H9 (cell line): Measurements from ENCODE around the gene GRHL3. TPM values are rescaled to one million over a fixed set of nuclear protein-coding genes. Genes with fewer than 3 reads are reported as not detected.

Source experiments
- DNase-seq: peaks from one replicate; pipeline ENCODE4 v3.0.0-alpha.2; 2017
- H2AFZ ChIP-seq: one replicate; pipeline ENCODE4 v1.6.1; 2013; ENCODE audit warnings: mild to moderate bottlenecking, low read length, control low read depth, moderate library complexity
- H2AK5ac ChIP-seq: 2 replicates; pipeline ENCODE4 v1.6.1; 2013; ENCODE audit warnings: low read length, control low read depth, mixed read lengths; ENCODE audit not compliant: insufficient read length
- H2BK120ac ChIP-seq: one replicate; pipeline ENCODE4 v1.6.1; 2013; ENCODE audit warnings: low read depth, mild to moderate bottlenecking, low read length, control low read depth, inconsistent platforms; ENCODE audit not compliant: poor library complexity, severe bottlenecking
- H2BK12ac ChIP-seq: 2 replicates; pipeline ENCODE4 v1.6.1; 2013; ENCODE audit warnings: low read length, control low read depth, mixed read lengths, low read depth; ENCODE audit not compliant: insufficient read length
- H2BK15ac ChIP-seq: 2 replicates; pipeline ENCODE4 v1.6.1; 2013; ENCODE audit warnings: low read depth, low read length, control low read depth
- H2BK20ac ChIP-seq: one replicate; pipeline ENCODE4 v1.6.1; 2013; ENCODE audit warnings: low read depth, mild to moderate bottlenecking, low read length, control low read depth, inconsistent platforms; ENCODE audit not compliant: poor library complexity, severe bottlenecking
- H2BK5ac ChIP-seq: 2 replicates; pipeline ENCODE4 v1.6.1; 2013; ENCODE audit warnings: low read length, control low read depth, mixed read lengths; ENCODE audit not compliant: insufficient read length
- H3K14ac ChIP-seq: 2 replicates; pipeline ENCODE4 v1.6.1; 2013; ENCODE audit warnings: low read length, control low read depth; ENCODE audit not compliant: insufficient read depth
- H3K18ac ChIP-seq: 2 replicates; pipeline ENCODE4 v1.6.1; 2013; ENCODE audit warnings: low read depth, mild to moderate bottlenecking, mixed read lengths, low read length, control low read depth; ENCODE audit not compliant: insufficient read length
- H3K23ac ChIP-seq: 2 replicates; pipeline ENCODE4 v1.6.1; 2013; ENCODE audit warnings: low read length, control low read depth, mixed read lengths, low read depth; ENCODE audit not compliant: insufficient read length
- H3K23me2 ChIP-seq: 2 replicates; pipeline ENCODE4 v1.6.1; 2013; ENCODE audit warnings: low read depth, mild to moderate bottlenecking, mixed read lengths, low read length, control low read depth; ENCODE audit not compliant: insufficient read length, poor library complexity, severe bottlenecking
- H3K27ac ChIP-seq: 2 replicates; pipeline ENCODE4 v1.5.1; 2013; ENCODE audit warnings: low read length, control low read depth, mixed read lengths, low read depth; ENCODE audit not compliant: insufficient read length
- H3K27me3 ChIP-seq: 2 replicates; pipeline ENCODE4 v1.6.1; 2013; ENCODE audit warnings: low read length, control low read depth, inconsistent platforms; ENCODE audit not compliant: insufficient read depth
- H3K4ac ChIP-seq: 2 replicates; pipeline ENCODE4 v1.6.1; 2013; ENCODE audit warnings: low read depth, mild to moderate bottlenecking, control low read depth, inconsistent platforms, low read length, moderate library complexity
- H3K4me1 ChIP-seq: 2 replicates; pipeline ENCODE4 v1.6.1; 2013; ENCODE audit warnings: low read length, control low read depth, inconsistent platforms; ENCODE audit not compliant: insufficient read depth
- H3K4me2 ChIP-seq: 2 replicates; pipeline ENCODE4 v1.6.1; 2013; ENCODE audit warnings: low read length, control low read depth, mixed read lengths; ENCODE audit not compliant: insufficient read length, insufficient read depth
- H3K56ac ChIP-seq: 2 replicates; pipeline ENCODE4 v1.6.1; 2013; ENCODE audit warnings: low read depth, mild to moderate bottlenecking, mixed read lengths, low read length, control low read depth; ENCODE audit not compliant: insufficient read length
- H3K79me1 ChIP-seq: 2 replicates; pipeline ENCODE4 v1.6.1; 2013; ENCODE audit warnings: low read depth, mild to moderate bottlenecking, moderate library complexity, low read length, control low read depth, inconsistent platforms; ENCODE audit not compliant: insufficient read depth, poor library complexity, severe bottlenecking
- H3K79me2 ChIP-seq: 2 replicates; pipeline ENCODE4 v1.6.1; 2013; ENCODE audit warnings: low read length, control low read depth, inconsistent platforms; ENCODE audit not compliant: insufficient read depth
- H3K9ac ChIP-seq: 2 replicates; pipeline ENCODE4 v1.6.1; 2013; ENCODE audit warnings: low read length, control low read depth, mixed read lengths; ENCODE audit not compliant: insufficient read length; ENCODE audit errors: extremely low read depth
- H3K9me3 ChIP-seq: one replicate; pipeline ENCODE4 v1.6.1; 2013; ENCODE audit warnings: low read depth, low read length, inconsistent platforms; ENCODE audit not compliant: control insufficient read depth
- H3T11ph ChIP-seq: one replicate; pipeline ENCODE4 v1.6.1; 2013; ENCODE audit warnings: mild to moderate bottlenecking, low read length, control low read depth, inconsistent platforms
- H4K20me1 ChIP-seq: one replicate; pipeline ENCODE4 v1.6.1; 2013; ENCODE audit not compliant: control insufficient read depth, insufficient read length, insufficient read depth
- H4K5ac ChIP-seq: 2 replicates; pipeline ENCODE4 v1.6.1; 2013; ENCODE audit warnings: low read depth, mild to moderate bottlenecking, mixed read lengths, low read length, control low read depth; ENCODE audit not compliant: insufficient read length
- H4K8ac ChIP-seq: replicated peaks from 2 replicates; pipeline ENCODE4 v1.6.1; 2013; ENCODE audit warnings: low read length, control low read depth, mixed read lengths, low read depth; ENCODE audit not compliant: insufficient read length
- H4K91ac ChIP-seq: 2 replicates; pipeline ENCODE4 v1.6.1; 2013; ENCODE audit warnings: low read depth, mild to moderate bottlenecking, moderate library complexity, mixed read lengths, low read length, control low read depth; ENCODE audit not compliant: insufficient read length
- H3K27ac Mint-ChIP-seq, 3 experiments: 2 replicates in 2 of 3; 3 replicates in 1 of 3; pipeline ENCODE4 v1.8.0; 2020 to 2021; ENCODE audit warnings: mixed read lengths in 3 of 3, mild to moderate bottlenecking in 1 of 3, moderate library complexity in 1 of 3
- H3K27me3 Mint-ChIP-seq: 2 replicates; pipeline ENCODE4 v1.8.0; 2021; ENCODE audit warnings: low read depth, mild to moderate bottlenecking, moderate library complexity, mixed read lengths
- H3K36me3 Mint-ChIP-seq, 3 experiments: 2 replicates in 2 of 3; 3 replicates in 1 of 3; pipeline ENCODE4 v1.8.0; 2020 to 2021; ENCODE audit warnings: low read depth in 3 of 3, mixed read lengths in 3 of 3; ENCODE audit not compliant: insufficient read depth in 1 of 3
- H3K4me1 Mint-ChIP-seq, 2 experiments: 2 replicates each; pipeline ENCODE4 v1.8.0; 2020; ENCODE audit warnings: mixed read lengths in 2 of 2
- H3K4me3 Mint-ChIP-seq, 2 experiments: 2 replicates in 1 of 2; 3 replicates in 1 of 2; pipeline ENCODE4 v1.8.0; 2020 to 2021; ENCODE audit warnings: mild to moderate bottlenecking in 2 of 2, mixed read lengths in 2 of 2, moderate library complexity in 1 of 2
- H3K9me3 Mint-ChIP-seq, 2 experiments: 2 replicates in 1 of 2; 3 replicates in 1 of 2; pipeline ENCODE4 v1.8.0; 2020; ENCODE audit warnings: mild to moderate bottlenecking in 2 of 2, mixed read lengths in 2 of 2, moderate library complexity in 1 of 2
- WGBS: extraction: QIAGEN DNeasy Blood & Tissue Kit; methylation state at CpG from one replicate; pipeline ENCODE4 v1.1.7; 2013; ENCODE audit warnings: missing lambda C conversion rate, low lambda C conversion rate, mixed read lengths; ENCODE audit not compliant: insufficient read length; ENCODE audit errors: extremely low coverage; 5-methylcytosine and 5-hydroxymethylcytosine counted together
- total RNA-seq: library from RNA; stranded (reverse); gene quantifications from 2 replicates; pipeline ENCODE4 v1.2.1, GENCODE V29; 2021
- TF ChIP-seq, protein P1 (sequence below): fragments of 200-600 bp; sonication (generic); conservative IDR thresholded peaks from 3 replicates; pipeline ENCODE4 v1.8.0; 2021; ENCODE audit warnings: antibody characterized with exemption, mild to moderate bottlenecking

The GRHL3 gene
- total RNA-seq, 1 experiment from 2014 or later: 3.5 TPM

DNA sequence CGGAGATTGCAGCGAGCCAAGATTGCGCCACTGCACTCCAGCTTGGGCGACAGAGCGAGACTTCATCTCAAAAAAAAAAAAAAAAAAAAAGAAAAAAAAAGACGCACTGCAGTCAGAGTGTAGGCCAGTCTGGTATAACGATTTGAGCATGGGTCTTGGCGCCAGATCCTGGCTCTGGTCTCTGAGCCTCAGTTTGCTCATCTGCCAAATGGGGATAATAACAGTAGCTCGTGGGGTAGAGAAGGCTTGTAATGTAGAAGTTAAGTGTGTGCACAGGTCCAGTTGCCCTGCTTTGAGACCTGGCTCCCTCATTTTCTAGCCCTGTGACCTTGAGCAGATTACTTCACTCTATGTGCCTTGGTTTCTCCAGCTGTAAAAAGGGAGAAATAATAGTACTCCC, 26.3 kb upstream of the GRHL3 start:
- no peaks in the 10 kb centered on the region for H3K23me2 ChIP-seq
- Mint-ChIP-seq H3K27ac (no peak overlapping the region), H3K36me3 (no peaks in the 10 kb centered on the region), H3K9me3 (no peaks in the 10 kb centered on the region), H3K4me1 (peaks cover 39 to 40% of the 10 kb centered on the region in 2 experiments), H3K27me3 (peaks cover 10% of the 10 kb centered on the region), H3K4me3 (no peak overlapping the region)
- H3K27me3 ChIP-seq: no peaks in the 10 kb centered on the region
- no peak overlapping the region for H2AK5ac ChIP-seq
- no peak for DNase-seq
- H3K27ac ChIP-seq: no peak overlapping the region
- no CpG with 5 or more reads among the region's 9 CpGs for WGBS
- no peak overlapping the region for H3K23ac ChIP-seq
- H4K5ac ChIP-seq: no peak overlapping the region
- no peak overlapping the region for H3K14ac ChIP-seq
- H2BK12ac ChIP-seq: no peak overlapping the region
- H3K56ac ChIP-seq: no peak overlapping the region
- no peak overlapping the region for H3K4me2 ChIP-seq
- no peak overlapping the region for H2BK15ac ChIP-seq
- no peaks in the 10 kb centered on the region for H3K79me1 ChIP-seq
- H2BK5ac ChIP-seq: no peak overlapping the region
- H3K9ac ChIP-seq: no peak overlapping the region
- no peak overlapping the region for H4K8ac ChIP-seq
- H4K20me1 ChIP-seq: no peaks in the 10 kb centered on the region
- no peak overlapping the region for H3K18ac ChIP-seq
- H4K91ac ChIP-seq: no peak overlapping the region
- TF ChIP-seq, protein P1, sequence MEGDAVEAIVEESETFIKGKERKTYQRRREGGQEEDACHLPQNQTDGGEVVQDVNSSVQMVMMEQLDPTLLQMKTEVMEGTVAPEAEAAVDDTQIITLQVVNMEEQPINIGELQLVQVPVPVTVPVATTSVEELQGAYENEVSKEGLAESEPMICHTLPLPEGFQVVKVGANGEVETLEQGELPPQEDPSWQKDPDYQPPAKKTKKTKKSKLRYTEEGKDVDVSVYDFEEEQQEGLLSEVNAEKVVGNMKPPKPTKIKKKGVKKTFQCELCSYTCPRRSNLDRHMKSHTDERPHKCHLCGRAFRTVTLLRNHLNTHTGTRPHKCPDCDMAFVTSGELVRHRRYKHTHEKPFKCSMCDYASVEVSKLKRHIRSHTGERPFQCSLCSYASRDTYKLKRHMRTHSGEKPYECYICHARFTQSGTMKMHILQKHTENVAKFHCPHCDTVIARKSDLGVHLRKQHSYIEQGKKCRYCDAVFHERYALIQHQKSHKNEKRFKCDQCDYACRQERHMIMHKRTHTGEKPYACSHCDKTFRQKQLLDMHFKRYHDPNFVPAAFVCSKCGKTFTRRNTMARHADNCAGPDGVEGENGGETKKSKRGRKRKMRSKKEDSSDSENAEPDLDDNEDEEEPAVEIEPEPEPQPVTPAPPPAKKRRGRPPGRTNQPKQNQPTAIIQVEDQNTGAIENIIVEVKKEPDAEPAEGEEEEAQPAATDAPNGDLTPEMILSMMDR: no peak
- no peaks in the 10 kb centered on the region for H3K9me3 ChIP-seq
- no peak overlapping the region for H2BK20ac ChIP-seq
- peaks cover 4% of the 10 kb centered on the region for H3K4me1 ChIP-seq
- H3T11ph ChIP-seq: no peak overlapping the region
- H2AFZ ChIP-seq: no peak overlapping the region
- no peak overlapping the region for H3K4ac ChIP-seq
- H3K79me2 ChIP-seq: no peaks in the 10 kb centered on the region
- H2BK120ac ChIP-seq: no peak overlapping the region
